Central memory CD4-positive, alpha-beta T cell (primary cell): ENCODE results near the gene GPSM3.
"Not testable (repeated sequence)": the region's sequence is repeated elsewhere in the genome, so short reads cannot be mapped to it uniquely, and the experiment has no call there.

Experiments used
- DNase-seq: peaks from one replicate; pipeline ENCODE4 v3.0.0; 2022
- total RNA-seq, 3 experiments: gene quantifications; one replicate each; lab custom pipeline; 2026; lab: John Stamatoyannopoulos, UW

GPSM3 gene
- total RNA-seq: 22.3 to 176 (median 123) reads per million in 3 experiments

GRCh38 chr6:32192608-32193039 is at the start of gene GPSM3:
Gene GPSM3 (minus strand): TSS chr6:32192643. CDS start chr6:32192513, 130 bp downstream.
- DNase-seq: peak; percentile 68

GRCh38 chr6:32240686-32241085 is 48.2 kb upstream of the GPSM3 start:
- DNase-seq: no peak

GRCh38 chr6:32239462-32239861 is 47.0 kb upstream of the GPSM3 start:
- no peak for DNase-seq

- DNase-seq: no peak
These were observed 42.5 kb upstream of the GPSM3 start for GRCh38 chr6:32234934-32235333.

GRCh38 chr6:32226434-32226833 is 34.0 kb upstream of the GPSM3 start:
- no peak for DNase-seq

- DNase-seq: no peak
These were observed 32.3 kb upstream of the GPSM3 start for GRCh38 chr6:32224696-32225095.

GRCh38 chr6:32223258-32224235 is 31.1 kb upstream of the GPSM3 start, which contains the start of gene NOTCH4:
Gene NOTCH4 (minus strand): TSS chr6:32224067. CDS start chr6:32223928, 139 bp downstream.
- no peak for DNase-seq

- DNase-seq: no peak
These were observed 30.1 kb upstream of the GPSM3 start for GRCh38 chr6:32222333-32223230.

- DNase-seq: no peak
These were observed 27.6 kb upstream of the GPSM3 start for GRCh38 chr6:32220021-32220420.

- no peak for DNase-seq
These were observed 25.7 kb upstream of the GPSM3 start for GRCh38 chr6:32218167-32218566.

- DNase-seq: no peak
These were observed 24.6 kb upstream of the GPSM3 start for GRCh38 chr6:32216998-32217397.

GRCh38 chr6:32216285-32216684 is 23.8 kb upstream of the GPSM3 start:
- DNase-seq: no peak

GRCh38 chr6:32215617-32216016 is 23.2 kb upstream of the GPSM3 start:
- no peak for DNase-seq

- DNase-seq: no peak
These were observed 21.7 kb upstream of the GPSM3 start for GRCh38 chr6:32214126-32214525.

GRCh38 chr6:32213649-32214048 is 21.2 kb upstream of the GPSM3 start:
- no peak for DNase-seq

- no peak for DNase-seq
These were observed 19.8 kb upstream of the GPSM3 start for GRCh38 chr6:32212076-32212760.

GRCh38 chr6:32211432-32211831 is 19.0 kb upstream of the GPSM3 start:
- not testable (repeated sequence) for DNase-seq

- DNase-seq: no peak
These were observed 17.8 kb upstream of the GPSM3 start for GRCh38 chr6:32210191-32210601.

GRCh38 chr6:32208996-32209395 is 16.6 kb upstream of the GPSM3 start:
- no peak for DNase-seq

GRCh38 chr6:32204268-32204715 is 11.8 kb upstream of the GPSM3 start:
- no peak for DNase-seq

- DNase-seq: no peak
These were observed 11.2 kb upstream of the GPSM3 start for GRCh38 chr6:32203426-32204267.
